SK-N-MC (cell line): ENCODE measurements around the gene SCP2.

ENCODE experiments used
- EZH2 ChIP-seq: fragments of 200-600 bp; sonication (generic); IDR thresholded peaks from one replicate; pipeline ENCODE4 v1.6.1; 2017; ENCODE audit warnings: antibody characterized with exemption
- POLR2AphosphoS5 ChIP-seq: IDR thresholded peaks from 2 replicates; pipeline ENCODE4 v1.6.1; 2012; ENCODE audit warnings: mild to moderate bottlenecking, low read depth, low read length, borderline replicate concordance

- TF ChIP-seq EZH2 (no peak), POLR2AphosphoS5 (no peak)
Observed at GRCh38 chr1:53038566-53038965, 111.5 kb downstream of the SCP2 start.
